SU-DHL-6 (cell line): ENCODE measurements around the gene PHLDA1.

Source experiments
- EZH2phosphoT487 ChIP-seq: fragments of 200-600 bp; sonication (generic), shearing (Covaris generic); conservative IDR thresholded peaks from 2 replicates; pipeline ENCODE4 v1.6.1; 2018; ENCODE audit warnings: mild to moderate bottlenecking, antibody characterized with exemption, low read length, moderate library complexity, mixed read lengths
- TF ChIP-seq, protein P1 (sequence below): fragments of 200-600 bp; sonication (generic); IDR thresholded peaks from one replicate; pipeline ENCODE4 v1.5.1; 2017; ENCODE audit warnings: antibody characterized with exemption, mild to moderate bottlenecking, low read length, moderate library complexity; ENCODE audit not compliant: insufficient read depth, poor library complexity, severe bottlenecking

DNA sequence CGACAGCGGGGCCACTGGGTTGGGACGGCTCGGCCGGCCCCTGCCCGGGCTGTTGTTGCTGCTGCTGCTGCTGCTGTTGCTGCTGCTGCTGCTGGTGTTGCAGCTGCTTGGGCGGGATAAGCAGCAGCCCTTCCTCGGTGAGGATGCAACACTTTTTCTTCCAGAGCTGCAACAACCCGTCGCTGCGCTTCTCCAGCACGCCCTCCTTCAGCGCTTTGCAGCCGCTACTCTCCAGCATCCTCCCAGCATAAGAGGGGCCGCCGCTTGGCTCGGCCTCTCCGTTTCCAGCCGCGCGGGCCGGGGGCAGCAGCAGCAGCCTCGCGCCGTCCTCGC, 529 bp downstream of the PHLDA1 start:
- TF ChIP-seq, protein P1, sequence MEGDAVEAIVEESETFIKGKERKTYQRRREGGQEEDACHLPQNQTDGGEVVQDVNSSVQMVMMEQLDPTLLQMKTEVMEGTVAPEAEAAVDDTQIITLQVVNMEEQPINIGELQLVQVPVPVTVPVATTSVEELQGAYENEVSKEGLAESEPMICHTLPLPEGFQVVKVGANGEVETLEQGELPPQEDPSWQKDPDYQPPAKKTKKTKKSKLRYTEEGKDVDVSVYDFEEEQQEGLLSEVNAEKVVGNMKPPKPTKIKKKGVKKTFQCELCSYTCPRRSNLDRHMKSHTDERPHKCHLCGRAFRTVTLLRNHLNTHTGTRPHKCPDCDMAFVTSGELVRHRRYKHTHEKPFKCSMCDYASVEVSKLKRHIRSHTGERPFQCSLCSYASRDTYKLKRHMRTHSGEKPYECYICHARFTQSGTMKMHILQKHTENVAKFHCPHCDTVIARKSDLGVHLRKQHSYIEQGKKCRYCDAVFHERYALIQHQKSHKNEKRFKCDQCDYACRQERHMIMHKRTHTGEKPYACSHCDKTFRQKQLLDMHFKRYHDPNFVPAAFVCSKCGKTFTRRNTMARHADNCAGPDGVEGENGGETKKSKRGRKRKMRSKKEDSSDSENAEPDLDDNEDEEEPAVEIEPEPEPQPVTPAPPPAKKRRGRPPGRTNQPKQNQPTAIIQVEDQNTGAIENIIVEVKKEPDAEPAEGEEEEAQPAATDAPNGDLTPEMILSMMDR: no peak
- no peak for TF ChIP-seq EZH2phosphoT487
